HTR-8/SVneo (cell line): ENCODE data around the gene LRIT2.

Experiments used
- DNase-seq: peaks from one replicate; pipeline ENCODE4 v3.0.0; 2011; ENCODE audit warnings: low spot score, mixed read lengths; ENCODE audit not compliant: insufficient read length
- FAIRE-seq: peaks from 2 replicates; lab custom pipeline; 2011; peaks lifted over from hg19 to GRCh38; lab: Jason Lieb, UNC

Gene LRIT2

DNA sequence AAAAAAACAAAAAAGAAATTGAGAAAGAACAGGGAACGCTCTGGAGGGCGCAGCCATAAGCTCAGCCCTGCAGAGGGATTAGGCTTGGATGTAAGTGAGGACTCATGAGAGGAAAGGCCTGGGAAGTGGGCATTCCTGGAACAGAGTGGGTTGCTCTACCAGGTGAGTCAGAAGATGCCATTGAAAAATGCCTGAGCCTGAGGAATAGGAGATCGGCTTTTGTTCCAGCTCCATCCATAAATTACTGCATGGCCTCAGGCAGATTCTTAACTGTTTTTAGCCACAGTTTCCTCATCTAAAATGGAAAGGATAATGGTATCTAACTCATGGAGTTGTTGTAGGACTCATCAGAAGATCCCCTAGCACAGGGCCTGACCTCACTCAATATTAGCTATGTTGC, 18.4 kb upstream of the LRIT2 start:
- FAIRE-seq (no peak), DNase-seq (no peak)

GRCh38 chr10:84241185-84241790, 15.9 kb upstream of the LRIT2 start, which contains the start of gene LRIT1:
LRIT1 (minus strand) TSS chr10:84241546; CDS start chr10:84241439, 107 bp downstream.
- DNase-seq = no peak
- no peak for FAIRE-seq

GRCh38 chr10:84238909-84239308, 13.6 kb upstream of the LRIT2 start:
- FAIRE-seq (no peak), DNase-seq (no peak)

DNA sequence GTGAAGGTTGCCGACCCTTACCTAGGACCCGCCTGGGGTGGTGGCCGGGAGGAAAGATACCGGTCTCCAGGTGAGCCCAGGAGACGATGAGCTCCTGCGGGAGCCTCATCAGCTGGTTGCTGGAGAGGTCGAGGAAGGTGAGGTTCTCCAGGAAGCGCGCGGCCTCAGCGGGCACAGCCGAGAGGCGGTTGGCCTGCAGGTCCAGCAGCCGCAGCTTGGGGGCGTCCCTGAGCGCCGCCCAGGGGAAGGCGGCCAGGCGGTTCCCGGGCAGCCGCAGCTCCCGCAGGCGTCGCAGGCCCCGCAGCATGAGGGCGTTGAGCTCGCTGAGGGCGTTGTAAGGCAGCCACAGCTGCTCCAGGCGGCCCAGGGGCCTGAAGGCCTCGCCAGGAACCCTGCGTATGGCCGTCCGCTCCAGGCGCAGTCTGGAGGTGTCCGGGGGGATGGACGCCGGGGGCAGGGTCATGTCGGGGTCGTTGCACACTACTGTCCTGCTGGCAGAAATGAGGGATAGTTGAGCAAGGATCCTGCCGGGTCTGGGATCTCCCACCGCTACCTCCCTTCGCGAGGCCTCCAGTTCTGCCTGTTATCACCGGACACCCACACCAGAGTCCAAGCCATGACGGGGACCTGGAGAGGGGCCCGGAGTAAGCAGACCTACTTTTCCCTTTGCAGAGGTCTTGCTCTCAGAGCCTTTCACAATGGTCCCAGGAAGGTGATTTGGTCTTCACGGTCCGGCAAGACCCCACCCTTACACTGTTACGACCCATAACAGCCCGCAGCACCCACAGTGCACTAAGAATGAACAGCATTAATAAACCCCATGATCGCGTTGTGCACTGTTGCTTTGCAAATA, 12.1 kb upstream of the LRIT2 start:
- no peak for DNase-seq
- FAIRE-seq = no peak

DNA sequence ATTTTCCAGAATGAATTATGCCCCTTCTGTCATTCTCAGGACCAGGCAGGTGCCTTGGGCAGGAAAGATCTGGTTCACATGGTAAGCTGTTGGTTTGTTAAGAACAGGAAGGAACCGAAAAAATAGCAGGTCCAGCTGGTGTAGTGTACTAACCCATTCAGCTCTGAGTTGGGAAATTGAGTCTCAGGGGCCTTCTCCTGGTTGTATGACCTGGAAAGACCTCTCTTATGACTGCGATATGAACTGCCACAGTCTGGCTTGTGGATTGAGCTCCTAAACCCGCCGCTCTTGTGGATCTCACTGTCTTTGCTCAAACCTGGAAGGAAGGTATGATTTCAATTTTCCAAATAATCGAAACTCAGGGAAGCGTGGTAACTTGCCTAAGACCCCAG, 11.5 kb upstream of the LRIT2 start:
- no peak for FAIRE-seq
- DNase-seq = no peak

- DNase-seq (no peak), FAIRE-seq (no peak)
These were observed 9.8 kb upstream of the LRIT2 start for GRCh38 chr10:84235096-84235495.

- DNase-seq (no peak), FAIRE-seq (no peak)
These were observed 9.1 kb upstream of the LRIT2 start for GRCh38 chr10:84234479-84234878.

DNA sequence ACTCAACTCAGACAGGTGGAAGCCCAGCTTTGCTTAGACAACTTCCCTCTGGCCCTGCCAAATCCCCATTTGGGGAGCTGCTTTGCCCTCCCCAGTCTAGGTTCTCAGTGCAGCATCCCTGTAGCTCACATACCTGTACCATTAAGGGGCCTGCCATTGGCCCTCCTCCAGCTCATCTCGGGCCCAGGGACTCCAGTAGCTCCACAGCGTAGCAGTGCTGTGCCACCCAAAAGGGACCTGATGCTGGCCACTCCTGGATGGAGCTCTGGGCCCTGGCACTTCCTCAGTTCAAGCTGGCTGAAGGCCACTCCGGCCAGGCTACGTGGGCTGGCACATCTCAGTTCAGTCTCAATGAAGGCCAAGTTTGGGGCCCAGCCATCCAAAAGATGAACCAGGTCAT, 8.6 kb upstream of the LRIT2 start:
- FAIRE-seq (no peak), DNase-seq (no peak)

DNA sequence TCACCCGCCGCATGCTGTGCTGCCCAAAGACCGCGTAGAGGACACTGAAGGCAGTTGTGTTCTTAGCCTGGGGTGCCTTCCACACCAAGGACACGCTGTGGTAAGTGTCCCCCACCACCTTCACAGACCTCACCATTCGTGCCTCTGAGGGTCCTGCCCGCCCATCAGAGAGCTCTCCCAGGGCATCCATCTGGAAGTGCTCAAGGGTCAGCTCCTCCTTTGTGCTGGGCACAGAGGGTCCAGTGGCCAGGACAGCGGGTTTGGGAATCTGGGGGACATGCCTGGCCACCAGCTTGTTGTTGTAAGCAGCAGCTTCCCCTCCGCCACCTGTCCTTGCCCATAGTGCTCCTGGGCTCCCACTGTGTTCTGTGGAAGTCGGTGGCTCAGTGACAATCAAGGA, 7.0 kb upstream of the LRIT2 start:
- DNase-seq = no peak
- FAIRE-seq = no peak

GRCh38 chr10:84230359-84230758, 5.0 kb upstream of the LRIT2 start:
- FAIRE-seq = no peak
- DNase-seq = no peak

- DNase-seq (no peak), FAIRE-seq (no peak)
These were observed 2.5 kb upstream of the LRIT2 start for GRCh38 chr10:84227810-84228209.

DNA sequence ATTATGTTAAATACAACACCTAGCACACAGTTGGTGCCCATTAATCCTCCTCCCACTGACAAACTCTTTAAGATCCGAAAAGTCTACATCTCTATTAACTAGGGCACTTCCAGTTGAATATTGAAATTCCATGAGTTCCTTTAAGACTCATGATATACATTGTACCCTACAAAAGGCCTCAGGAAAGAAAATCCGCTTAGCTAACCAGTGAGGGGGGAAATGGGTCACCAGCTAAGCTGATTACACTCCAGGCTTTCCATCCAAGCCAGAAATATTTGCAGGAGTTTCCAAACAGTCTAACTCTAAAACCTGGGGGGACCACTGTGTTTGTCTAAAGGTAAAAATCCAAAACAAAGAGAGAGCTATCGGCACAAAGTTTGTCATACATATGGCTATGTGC, 1.3 kb upstream of the LRIT2 start:
- FAIRE-seq (no peak), DNase-seq (no peak)

GRCh38 chr10:84224411-84225028, 824 bp downstream of the LRIT2 start:
- FAIRE-seq (no peak), DNase-seq (no peak)

DNA sequence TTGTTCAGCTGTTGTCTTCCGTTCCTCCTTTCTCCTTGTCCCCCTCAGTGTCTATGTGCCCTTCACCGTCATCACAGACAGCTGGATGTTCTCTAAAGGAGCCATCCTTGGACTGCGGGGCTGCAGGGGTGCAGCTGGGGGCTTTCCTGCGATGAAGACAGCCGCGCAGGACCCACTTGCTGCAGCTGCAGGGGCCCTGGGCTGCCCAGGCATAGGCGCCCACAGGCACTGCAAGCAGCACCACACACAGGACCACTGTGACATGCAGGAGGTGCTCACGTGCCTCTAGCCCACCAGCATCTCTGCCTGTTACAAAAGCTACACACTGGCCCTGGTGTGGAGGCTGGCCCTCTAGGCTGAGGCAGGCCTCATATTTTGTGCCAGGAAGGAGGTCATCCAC, 3.4 kb downstream of the LRIT2 start:
- DNase-seq = no peak
- no peak for FAIRE-seq

GRCh38 chr10:84217746-84218145, 7.6 kb downstream of the LRIT2 start:
- no peak for FAIRE-seq
- no peak for DNase-seq

- DNase-seq = no peak
- FAIRE-seq = no peak
These were observed 8.5 kb downstream of the LRIT2 start for GRCh38 chr10:84216834-84217233.

GRCh38 chr10:84214612-84215235, 10.6 kb downstream of the LRIT2 start:
- FAIRE-seq = no peak
- no peak for DNase-seq

GRCh38 chr10:84214046-84214572, 11.2 kb downstream of the LRIT2 start:
- DNase-seq = no peak

GRCh38 chr10:84213076-84213475, 12.3 kb downstream of the LRIT2 start:
- DNase-seq (no peak), FAIRE-seq (no peak)

More at GRCh38 chr10:84214046-84214572, 11.2 kb downstream of the LRIT2 start:
- no peak for FAIRE-seq

- FAIRE-seq = no peak
- DNase-seq = no peak
These were observed 13.3 kb downstream of the LRIT2 start for GRCh38 chr10:84212014-84212413.

DNA sequence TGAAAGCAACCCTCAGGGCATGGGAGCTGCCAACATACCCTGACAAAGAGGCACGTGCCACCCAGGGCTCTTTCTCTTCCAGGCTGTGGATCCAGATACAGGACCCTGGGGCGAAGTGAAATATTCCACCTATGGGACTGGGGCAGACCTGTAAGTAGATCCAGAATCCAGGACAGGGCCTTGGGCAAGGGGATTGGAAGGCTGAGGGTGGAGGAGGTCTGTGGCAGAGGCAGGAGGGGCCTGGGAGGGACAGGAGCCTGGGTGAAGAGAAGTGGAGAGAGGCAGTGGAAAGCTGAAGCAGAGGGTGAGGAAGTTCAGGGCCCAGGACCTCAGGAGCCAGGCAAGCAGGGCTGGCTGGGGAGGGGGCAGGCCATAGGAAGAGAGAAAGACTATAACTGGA, 13.8 kb downstream of the LRIT2 start:
- no peak for FAIRE-seq

More for the DNA sequence above, 13.8 kb downstream of the LRIT2 start:
- DNase-seq = no peak
